Measurements from ENCODE around the gene DAG1. TPM values are rescaled to one million over a fixed set of nuclear protein-coding genes. Genes with fewer than 3 reads are reported as not detected.

The DAG1 gene
- polyA plus RNA-seq, 3 donors, result 3.9 to 5.8 (median 4.2) TPM

- no peak overlapping the region for H2AFZ ChIP-seq (ENCODE audit: insufficient read depth, low read depth, low read length, poor library complexity, severe bottlenecking)
- no peak overlapping the region for H3K4me3 ChIP-seq (replicated peaks in 1 of 3; ENCODE audit: low read depth in 2 of 3, low read length in 3 of 3)
- no peak overlapping the region for H3K4me2 ChIP-seq (replicated peaks; ENCODE audit: extremely low read depth, low read length, poor library complexity, severe bottlenecking)
- Mint-ChIP-seq H3K27ac (no peak overlapping the region), H3K4me3 (no peak overlapping the region), H3K27me3 (ENCODE audit: low read depth in 3 of 3) (peaks cover 15 to 25% (median 19%) of the 10 kb centered on the region in 3 donors), H3K9me3 (peaks cover 0 to 7% (median 2%) of the 10 kb centered on the region in 7 donors), H3K36me3 (peaks cover 32 to 46% of the 10 kb centered on the region in 2 donors), H3K4me1 (no peaks in the 10 kb centered on the region)
- H3K9me3 ChIP-seq (replicated peaks in 1 of 2; ENCODE audit: control insufficient read depth in 1 of 2, insufficient read depth in 1 of 2, low read length in 2 of 2), result no peaks in the 10 kb centered on the region
- DNase-seq, result no peak
- no peaks in the 10 kb centered on the region for H3K4me1 ChIP-seq (ENCODE audit: control insufficient read depth in 1 of 2, insufficient read depth in 2 of 2, low read length in 2 of 2)
- no peak overlapping the region for H3K9ac ChIP-seq (ENCODE audit: insufficient read depth, low read length, poor library complexity, severe bottlenecking)
- H3K27ac ChIP-seq (ENCODE audit: low read depth in 1 of 2, low read length in 2 of 2), result no peak overlapping the region
- H4K20me1 ChIP-seq (ENCODE audit: insufficient read depth, low read length), result peaks cover 34% of the 10 kb centered on the region
- no peaks in the 10 kb centered on the region for H3K79me2 ChIP-seq (ENCODE audit: insufficient read depth, low read length)
- peaks cover 5 to 23% of the 10 kb centered on the region in 2 donors for H3K36me3 ChIP-seq (replicated peaks in 1 of 2; ENCODE audit: control insufficient read depth in 1 of 2, insufficient read depth in 2 of 2, low read length in 2 of 2)
- no peaks in the 10 kb centered on the region for H3K27me3 ChIP-seq (ENCODE audit: control insufficient read depth in 2 of 2, insufficient read depth in 2 of 2, low read length in 2 of 2)
- intact Hi-C loops (cut with micrococcal nuclease), result no loop called here
- TF ChIP-seq CTCF (IDR thresholded peaks at IDR 0.05), result no peak
These were observed 12.7 kb downstream of the DAG1 start for GRCh38 chr3:49482766-49483165.

GRCh38 chr3:49484471-49484870 is 14.4 kb downstream of the DAG1 start:
- Histone ChIP-seq H3K36me3 (replicated peaks in 1 of 2; ENCODE audit: control insufficient read depth in 1 of 2, insufficient read depth in 2 of 2, low read length in 2 of 2) (peaks cover 3 to 28% of the 10 kb centered on the region in 2 donors), H3K4me3 (replicated peaks in 1 of 3; ENCODE audit: low read depth in 2 of 3, low read length in 3 of 3) (no peak overlapping the region), H3K4me2 (replicated peaks; ENCODE audit: extremely low read depth, low read length, poor library complexity, severe bottlenecking) (no peak overlapping the region), H3K27ac (ENCODE audit: low read depth in 1 of 2, low read length in 2 of 2) (no peak overlapping the region), H3K4me1 (ENCODE audit: control insufficient read depth in 1 of 2, insufficient read depth in 2 of 2, low read length in 2 of 2) (no peaks in the 10 kb centered on the region), H3K79me2 (ENCODE audit: insufficient read depth, low read length) (no peaks in the 10 kb centered on the region), H3K9me3 (replicated peaks in 1 of 2; ENCODE audit: control insufficient read depth in 1 of 2, insufficient read depth in 1 of 2, low read length in 2 of 2) (no peaks in the 10 kb centered on the region), H3K9ac (ENCODE audit: insufficient read depth, low read length, poor library complexity, severe bottlenecking) (no peak overlapping the region), H4K20me1 (ENCODE audit: insufficient read depth, low read length) (peaks cover 30% of the 10 kb centered on the region), H3K27me3 (ENCODE audit: control insufficient read depth in 2 of 2, insufficient read depth in 2 of 2, low read length in 2 of 2) (no peaks in the 10 kb centered on the region), H2AFZ (ENCODE audit: insufficient read depth, low read depth, low read length, poor library complexity, severe bottlenecking) (no peak overlapping the region)
- intact Hi-C loops (cut with micrococcal nuclease), result no loop called here
- Mint-ChIP-seq H3K4me3 (no peak overlapping the region), H3K4me1 (no peaks in the 10 kb centered on the region), H3K36me3 (peaks cover 35 to 39% of the 10 kb centered on the region in 2 donors), H3K27me3 (ENCODE audit: low read depth in 3 of 3) (peaks cover 11 to 16% (median 16%) of the 10 kb centered on the region in 3 donors), H3K27ac (no peak overlapping the region), H3K9me3 (peaks cover 0 to 3% (median 0%) of the 10 kb centered on the region in 7 donors)
- no peak for TF ChIP-seq CTCF (IDR thresholded peaks at IDR 0.05)
- no CpG with 5 or more reads among the region's 3 CpGs for WGBS (ENCODE audit: insufficient coverage)
- no peak for DNase-seq

Measured in CD14-positive monocyte (primary cell).